HG02763 (cell line): ENCODE measurements around the gene TDP1.
A peak's percentile ranks its signal among the peaks of the same experiment; 100 is the strongest.
"Not testable (repeated sequence)": the region's sequence is repeated elsewhere in the genome, so short reads cannot be mapped to it uniquely, and the experiment has no call there.

Experiments used
- ATAC-seq: cut with Tn5 transposase; IDR thresholded peaks from one replicate; pipeline ENCODE4 v1.9.1; 2021; ENCODE audit warnings: mild to moderate bottlenecking, moderate library complexity; ENCODE audit not compliant: unreplicated experiment

TDP1 gene

DNA sequence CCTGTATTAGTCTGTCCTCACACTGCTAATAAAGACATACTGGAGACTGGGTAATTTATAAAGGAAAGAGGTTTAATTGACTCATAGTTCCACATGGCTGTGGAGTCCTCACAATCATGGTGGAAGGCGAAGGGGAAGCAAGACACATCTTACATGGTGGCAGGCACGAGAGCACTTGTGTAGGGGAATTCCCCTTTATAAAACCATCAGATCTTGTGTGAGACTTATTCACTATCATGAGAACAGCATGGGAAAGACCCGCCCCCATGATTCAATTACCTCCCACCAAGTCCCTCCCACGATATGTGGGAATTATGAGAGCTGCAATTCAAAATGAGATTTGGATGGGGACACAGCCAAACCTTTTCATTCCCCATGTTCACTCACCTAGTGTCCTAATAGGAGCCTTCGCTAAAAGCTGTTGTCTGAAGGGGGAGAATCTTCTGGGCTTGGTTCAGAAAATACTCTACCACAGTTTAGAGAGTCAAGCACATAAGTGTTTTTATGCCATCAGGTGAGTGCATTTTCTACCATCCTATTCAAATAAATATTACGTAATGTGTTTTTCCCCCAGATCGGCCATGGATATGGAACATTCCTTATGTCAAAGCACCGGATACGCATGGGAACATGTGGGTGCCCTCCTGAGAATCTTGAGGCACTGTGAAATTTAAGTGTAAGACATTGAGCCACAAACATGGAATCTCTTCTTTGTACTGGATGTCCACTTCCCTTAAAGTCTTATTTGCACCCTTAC lies 86.9 kb downstream of the TDP1 start:
- no peak for ATAC-seq

- ATAC-seq: no peak
Observed at GRCh38 chr14:90045616-90046015, 89.9 kb downstream of the TDP1 start.

DNA sequence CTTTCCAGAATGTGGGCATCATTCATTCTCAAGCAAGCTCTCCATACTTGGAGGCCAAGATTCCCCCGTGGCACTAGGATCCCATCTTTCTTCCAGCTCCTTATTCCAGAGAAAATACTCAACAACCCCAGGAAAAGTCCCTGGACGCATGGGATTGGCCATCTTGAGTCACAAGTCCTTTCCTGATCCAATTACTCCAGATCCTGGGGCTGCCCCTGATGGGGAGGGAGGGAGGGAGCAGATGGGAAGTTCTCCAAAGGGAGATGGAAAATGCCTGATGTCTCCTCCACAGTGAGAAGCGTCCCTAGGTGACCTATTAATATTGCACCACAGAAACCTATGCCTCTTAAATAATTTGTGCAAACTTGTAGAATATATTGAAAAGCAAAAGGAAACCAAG lies 93.7 kb downstream of the TDP1 start:
- no peak for ATAC-seq

- no peak for ATAC-seq
Observed at GRCh38 chr14:90050271-90050670, 94.5 kb downstream of the TDP1 start.

DNA sequence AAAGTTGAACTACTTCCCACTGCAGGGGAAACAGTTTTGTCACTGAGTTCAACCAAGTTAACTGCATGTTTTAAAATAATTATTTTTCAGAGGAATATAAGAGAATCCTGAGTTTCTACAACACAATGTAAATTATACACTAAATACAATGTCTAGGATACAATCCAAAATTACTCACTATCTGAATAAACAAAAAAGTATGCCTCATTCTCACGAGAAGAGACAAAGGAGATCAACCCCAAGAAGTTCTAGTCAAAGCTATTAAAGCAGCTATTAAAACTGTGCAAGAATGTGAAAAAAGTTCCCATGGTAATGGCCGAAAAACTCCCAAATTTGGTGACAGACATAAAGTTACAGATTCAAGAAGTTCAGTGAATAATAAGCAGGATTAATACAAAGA lies 97.3 kb downstream of the TDP1 start:
- ATAC-seq: no peak

- ATAC-seq: no peak
Observed at GRCh38 chr14:90054803-90055202, 99.1 kb downstream of the TDP1 start.

- no peak for ATAC-seq
Observed at GRCh38 chr14:90056826-90057225, 101.1 kb downstream of the TDP1 start.

DNA sequence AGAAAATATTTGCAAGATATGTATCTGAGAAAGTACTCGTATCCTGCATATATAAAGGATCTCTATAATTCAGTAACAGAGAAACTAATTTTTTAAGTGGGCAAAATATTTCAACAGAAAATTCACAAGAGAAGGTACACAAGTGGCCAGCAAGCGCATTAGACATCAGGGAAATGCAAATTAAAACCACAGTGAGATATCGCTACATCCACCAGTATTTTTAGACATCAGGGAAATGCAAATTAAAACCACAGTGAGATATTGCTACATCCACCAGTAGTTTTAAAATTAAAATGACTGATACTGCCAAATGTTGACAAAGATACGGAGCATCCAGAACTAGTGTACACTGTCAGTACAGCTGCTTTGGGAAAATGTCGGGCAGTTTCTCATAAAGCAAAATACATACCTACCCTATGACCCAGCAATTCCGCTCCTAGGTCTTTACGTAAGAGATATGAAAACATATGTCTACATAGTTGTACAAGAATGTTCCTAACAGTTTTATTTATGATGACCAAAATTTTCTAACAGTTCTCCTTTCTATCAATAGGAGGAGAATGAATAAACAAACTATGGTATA lies 103.2 kb downstream of the TDP1 start:
- no peak for ATAC-seq

GRCh38 chr14:90060312-90060964 lies 104.7 kb downstream of the TDP1 start:
- ATAC-seq: peak; percentile 50

- no peak for ATAC-seq
Observed at GRCh38 chr14:90060965-90061684, 105.4 kb downstream of the TDP1 start.

GRCh38 chr14:90061685-90062126 lies 106.0 kb downstream of the TDP1 start, which contains the start of gene KCNK13:
Gene KCNK13, plus strand, starts transcription at chr14:90061994. Its CDS starts 212 bp downstream, at chr14:90062206.
- no peak for ATAC-seq

- ATAC-seq: no peak
Observed at GRCh38 chr14:90062127-90062794, 106.5 kb downstream of the TDP1 start.

GRCh38 chr14:90062822-90063539 lies 107.3 kb downstream of the TDP1 start:
- no peak for ATAC-seq

GRCh38 chr14:90072350-90072749 lies 116.6 kb downstream of the TDP1 start:
- no peak for ATAC-seq

DNA sequence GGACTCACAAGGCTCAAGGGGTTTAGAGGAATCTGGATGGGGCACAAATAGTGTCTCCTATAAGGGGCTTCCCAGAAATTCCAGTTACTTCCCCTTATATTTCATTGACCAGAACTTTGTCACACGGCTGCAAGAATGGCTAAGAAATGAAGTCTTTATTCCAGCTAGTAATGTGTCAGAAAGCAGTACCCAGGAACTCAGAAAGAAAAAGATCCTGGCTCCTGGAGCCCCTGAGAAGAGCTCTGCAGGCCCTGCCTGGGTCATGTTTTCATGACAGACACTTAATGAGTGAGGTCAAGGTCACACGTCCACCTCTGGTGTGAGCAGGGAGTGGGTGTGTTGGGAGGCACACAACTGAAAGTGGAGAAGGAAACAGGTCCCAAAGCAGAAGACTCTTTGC lies 123.8 kb downstream of the TDP1 start:
- no peak for ATAC-seq

DNA sequence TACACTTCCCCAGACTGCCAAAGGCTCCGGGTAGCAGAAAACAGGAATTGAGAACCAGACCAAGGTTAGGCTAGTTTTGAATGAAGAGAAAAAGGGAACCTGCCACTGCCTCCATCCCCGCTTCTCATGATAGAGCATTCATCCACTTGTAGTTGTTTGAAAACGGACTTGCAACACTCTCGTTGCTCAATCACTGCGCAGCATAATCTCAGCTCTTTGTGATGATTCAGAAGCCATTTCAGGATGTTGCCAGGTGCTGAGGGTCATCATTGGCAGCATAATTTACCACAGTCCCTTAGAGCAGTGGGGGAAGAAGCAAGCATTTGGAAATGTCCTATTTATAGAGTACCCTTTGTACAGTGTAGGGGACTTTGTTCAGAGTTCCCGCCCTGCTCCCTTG lies 131.7 kb downstream of the TDP1 start:
- no peak for ATAC-seq

DNA sequence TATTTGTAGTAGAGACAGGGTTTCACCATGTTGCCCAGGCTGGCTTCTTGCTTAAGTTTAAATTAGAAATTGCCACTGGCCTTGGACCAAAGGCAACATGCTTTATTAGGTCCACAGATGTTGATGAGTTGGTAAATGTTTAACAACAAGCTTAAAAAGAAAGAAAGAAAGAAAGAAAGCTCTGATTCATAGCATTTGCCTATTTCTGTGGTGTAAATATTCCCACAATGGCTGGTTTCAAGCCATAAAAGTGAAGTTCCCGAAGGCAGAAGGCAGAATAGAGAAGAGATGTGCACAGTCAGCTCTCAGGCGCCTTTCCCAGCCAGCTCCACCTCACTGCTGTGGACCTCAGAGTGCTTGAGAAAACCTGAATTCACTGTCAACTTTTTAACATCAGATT lies 132.4 kb downstream of the TDP1 start:
- ATAC-seq: no peak

DNA sequence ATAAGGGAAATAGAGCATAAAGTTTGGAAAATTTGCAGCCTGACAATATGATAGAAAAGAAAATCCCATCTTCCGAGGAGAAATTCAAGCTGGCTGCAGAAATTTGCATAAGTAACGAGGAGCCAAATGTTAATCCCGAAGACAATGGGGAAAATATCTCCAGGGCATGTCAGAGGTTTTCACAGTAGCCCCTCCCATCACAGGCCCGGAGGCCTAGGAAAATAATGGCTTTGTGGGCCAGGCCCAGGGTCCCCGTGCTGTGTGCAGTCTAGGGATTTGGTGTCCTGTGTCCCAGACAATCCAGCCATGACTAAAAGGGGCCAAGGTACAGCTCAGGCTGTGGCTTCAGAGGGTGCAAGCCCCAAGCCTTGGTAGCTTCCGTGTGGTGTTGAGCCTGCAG lies 133.8 kb downstream of the TDP1 start:
- ATAC-seq: not testable (repeated sequence)

GRCh38 chr14:90091393-90091792 lies 135.7 kb downstream of the TDP1 start:
- ATAC-seq: no peak

GRCh38 chr14:90093942-90094595 lies 138.3 kb downstream of the TDP1 start:
- no peak for ATAC-seq
